AG08396 (cell line): ENCODE results near the gene NAPEPLD.
"Not testable (repeated sequence)": the region's sequence is repeated elsewhere in the genome, so short reads cannot be mapped to it uniquely, and the experiment has no call there.

ENCODE experiments used
- DNase-seq: peaks from one replicate; pipeline ENCODE4 v3.0.0; 2012; ENCODE audit warnings: low spot score, mixed read lengths

Gene NAPEPLD

GRCh38 chr7:103106703-103107070 is 42.2 kb downstream of the NAPEPLD start:
- not testable (repeated sequence) for DNase-seq

- no peak for DNase-seq
Observed at GRCh38 chr7:103106005-103106702, 42.7 kb downstream of the NAPEPLD start.

- DNase-seq, result no peak
Observed at GRCh38 chr7:103101543-103101942, 47.4 kb downstream of the NAPEPLD start.

- DNase-seq, result no peak
Observed at GRCh38 chr7:103100348-103100747, 48.6 kb downstream of the NAPEPLD start.

GRCh38 chr7:103097041-103097440 is 51.9 kb downstream of the NAPEPLD start:
- no peak for DNase-seq

- DNase-seq, result not testable (repeated sequence)
Observed at GRCh38 chr7:103095558-103095957, 53.3 kb downstream of the NAPEPLD start.

- DNase-seq, result no peak
Observed at GRCh38 chr7:103094102-103094501, 54.8 kb downstream of the NAPEPLD start.

- no peak for DNase-seq
Observed at GRCh38 chr7:103093429-103093828, 55.5 kb downstream of the NAPEPLD start.

GRCh38 chr7:103092321-103092720 is 56.6 kb downstream of the NAPEPLD start:
- DNase-seq, result not testable (repeated sequence)

- DNase-seq, result no peak
Observed at GRCh38 chr7:103083210-103083609, 65.7 kb downstream of the NAPEPLD start.

GRCh38 chr7:103082497-103082896 is 66.4 kb downstream of the NAPEPLD start:
- no peak for DNase-seq

GRCh38 chr7:103080923-103081322 is 68.0 kb downstream of the NAPEPLD start:
- no peak for DNase-seq

GRCh38 chr7:103079836-103080235 is 69.1 kb downstream of the NAPEPLD start:
- DNase-seq, result no peak

- not testable (repeated sequence) for DNase-seq
Observed at GRCh38 chr7:103078226-103078625, 70.7 kb downstream of the NAPEPLD start.

GRCh38 chr7:103077318-103077717 is 71.6 kb downstream of the NAPEPLD start:
- no peak for DNase-seq

GRCh38 chr7:103076764-103077163 is 72.1 kb downstream of the NAPEPLD start:
- no peak for DNase-seq

GRCh38 chr7:103075337-103075918 is 73.5 kb downstream of the NAPEPLD start:
- peak; percentile 62 for DNase-seq

- DNase-seq, result peak; percentile 94
Observed at GRCh38 chr7:103074519-103075336, 74.2 kb downstream of the NAPEPLD start, which contains the start of the genes ARMC10 and FBXL13. Gene ARMC10, plus strand, starts transcription at chr7:103075140. Its CDS starts 133 bp downstream, at chr7:103075273. Gene FBXL13, minus strand, starts transcription at chr7:103074796.

GRCh38 chr7:103073989-103074518 is 74.8 kb downstream of the NAPEPLD start:
- peak; percentile 31 for DNase-seq

- no peak for DNase-seq
Observed at GRCh38 chr7:103071000-103071399, 77.9 kb downstream of the NAPEPLD start.

- DNase-seq, result no peak
Observed at GRCh38 chr7:103068414-103069403, 80.2 kb downstream of the NAPEPLD start.
